ENCODE measurements around the gene NTSR2.
"Not testable (repeated sequence)": the region's sequence is repeated elsewhere in the genome, so short reads cannot be mapped to it uniquely, and the experiment has no call there.

DNA sequence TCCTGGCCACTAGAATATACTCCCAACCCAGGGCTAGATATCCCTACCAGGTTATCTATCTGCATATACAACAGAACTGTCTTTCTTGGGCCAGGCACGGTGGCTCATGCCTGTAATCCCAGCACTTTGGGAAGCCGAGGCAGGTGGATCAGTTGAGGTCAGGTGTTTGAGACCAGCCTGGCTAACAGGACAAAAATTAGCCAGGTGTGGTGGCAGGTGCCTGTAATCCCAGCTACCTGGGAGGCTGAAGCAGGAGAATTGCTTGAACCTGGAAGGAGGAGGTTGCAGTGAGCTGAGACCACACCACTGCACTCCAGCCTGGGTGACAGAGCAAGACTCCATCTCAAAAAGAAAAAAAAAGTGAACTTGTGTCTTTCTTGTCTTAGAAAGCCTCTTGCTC is 9.6 kb downstream of the NTSR2 start:
- TF ChIP-seq, protein P1, sequence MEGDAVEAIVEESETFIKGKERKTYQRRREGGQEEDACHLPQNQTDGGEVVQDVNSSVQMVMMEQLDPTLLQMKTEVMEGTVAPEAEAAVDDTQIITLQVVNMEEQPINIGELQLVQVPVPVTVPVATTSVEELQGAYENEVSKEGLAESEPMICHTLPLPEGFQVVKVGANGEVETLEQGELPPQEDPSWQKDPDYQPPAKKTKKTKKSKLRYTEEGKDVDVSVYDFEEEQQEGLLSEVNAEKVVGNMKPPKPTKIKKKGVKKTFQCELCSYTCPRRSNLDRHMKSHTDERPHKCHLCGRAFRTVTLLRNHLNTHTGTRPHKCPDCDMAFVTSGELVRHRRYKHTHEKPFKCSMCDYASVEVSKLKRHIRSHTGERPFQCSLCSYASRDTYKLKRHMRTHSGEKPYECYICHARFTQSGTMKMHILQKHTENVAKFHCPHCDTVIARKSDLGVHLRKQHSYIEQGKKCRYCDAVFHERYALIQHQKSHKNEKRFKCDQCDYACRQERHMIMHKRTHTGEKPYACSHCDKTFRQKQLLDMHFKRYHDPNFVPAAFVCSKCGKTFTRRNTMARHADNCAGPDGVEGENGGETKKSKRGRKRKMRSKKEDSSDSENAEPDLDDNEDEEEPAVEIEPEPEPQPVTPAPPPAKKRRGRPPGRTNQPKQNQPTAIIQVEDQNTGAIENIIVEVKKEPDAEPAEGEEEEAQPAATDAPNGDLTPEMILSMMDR (IDR thresholded peaks at IDR 0.05) = not testable (repeated sequence)
- not testable (repeated sequence) for TF ChIP-seq PREB (CRISPR knock-in tag; IDR thresholded peaks at IDR 0.05; ENCODE audit: borderline replicate concordance); CREM (CRISPR knock-in tag; IDR thresholded peaks at IDR 0.05); ESRRA (CRISPR knock-in tag; IDR thresholded peaks at IDR 0.05; ENCODE audit: borderline replicate concordance); ETV6 (CRISPR knock-in tag; IDR thresholded peaks at IDR 0.05); CREB1 (CRISPR knock-in tag; IDR thresholded peaks at IDR 0.05); SMAD4 (CRISPR knock-in tag; IDR thresholded peaks at IDR 0.05); USF2 (CRISPR knock-in tag; IDR thresholded peaks at IDR 0.05); SMAD3 (CRISPR knock-in tag; IDR thresholded peaks at IDR 0.05; ENCODE audit: borderline replicate concordance); ZNF263 (CRISPR knock-in tag; IDR thresholded peaks at IDR 0.05; ENCODE audit: low read depth)
- TF ChIP-seq, protein P2, sequence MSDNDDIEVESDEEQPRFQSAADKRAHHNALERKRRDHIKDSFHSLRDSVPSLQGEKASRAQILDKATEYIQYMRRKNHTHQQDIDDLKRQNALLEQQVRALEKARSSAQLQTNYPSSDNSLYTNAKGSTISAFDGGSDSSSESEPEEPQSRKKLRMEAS (CRISPR knock-in tag; IDR thresholded peaks at IDR 0.05) = not testable (repeated sequence)

Measured in WTC11 (cell line).